AG08396 (cell line): ENCODE measurements around the gene CBX7.

ENCODE experiments used
- DNase-seq: peaks from one replicate; pipeline ENCODE4 v3.0.0; 2012; ENCODE audit warnings: low spot score, mixed read lengths

Gene CBX7

GRCh38 chr22:39123751-39124581 lies 28.5 kb downstream of the CBX7 start:
- no peak for DNase-seq

DNA sequence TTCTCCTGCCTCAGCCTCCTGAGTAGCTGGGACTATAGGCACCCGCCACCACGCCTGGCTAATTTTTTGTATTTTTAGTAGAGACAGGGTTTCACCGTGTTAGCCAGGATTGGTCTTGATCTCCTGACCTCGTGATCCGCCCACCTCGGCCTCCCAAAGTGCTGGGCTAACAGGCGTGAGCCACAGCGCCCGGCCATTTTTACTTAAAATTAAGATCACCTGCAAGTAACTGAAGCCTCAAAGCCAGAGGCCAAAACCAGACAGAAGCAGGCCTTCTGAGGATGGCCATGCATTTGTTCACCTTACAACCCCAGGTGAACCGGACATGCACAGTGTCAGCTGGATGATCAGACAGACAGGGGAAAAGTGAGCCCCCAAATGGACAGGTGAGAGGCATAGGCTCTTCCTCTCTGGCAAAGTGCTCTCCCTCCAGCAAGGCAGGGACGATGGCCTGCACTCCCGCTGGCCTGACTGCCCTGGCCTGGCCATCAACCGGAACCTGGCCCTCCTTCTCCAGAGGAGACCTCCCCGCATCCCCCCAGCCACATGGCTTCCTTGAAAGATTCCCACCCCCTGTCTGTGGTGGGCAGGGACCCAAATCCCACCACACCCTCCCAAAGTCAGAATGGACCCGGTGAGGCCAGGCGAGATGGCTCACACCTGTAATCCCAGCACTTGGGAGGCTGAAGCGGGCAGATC lies 29.6 kb downstream of the CBX7 start:
- no peak for DNase-seq

GRCh38 chr22:39120983-39121382 lies 31.5 kb downstream of the CBX7 start:
- DNase-seq = no peak

GRCh38 chr22:39117585-39118191 lies 34.8 kb downstream of the CBX7 start:
- peak; percentile 53 for DNase-seq

- no peak for DNase-seq
Observed at GRCh38 chr22:39115977-39116621, 36.4 kb downstream of the CBX7 start.

GRCh38 chr22:39115570-39115969 lies 36.9 kb downstream of the CBX7 start:
- DNase-seq = no peak

DNA sequence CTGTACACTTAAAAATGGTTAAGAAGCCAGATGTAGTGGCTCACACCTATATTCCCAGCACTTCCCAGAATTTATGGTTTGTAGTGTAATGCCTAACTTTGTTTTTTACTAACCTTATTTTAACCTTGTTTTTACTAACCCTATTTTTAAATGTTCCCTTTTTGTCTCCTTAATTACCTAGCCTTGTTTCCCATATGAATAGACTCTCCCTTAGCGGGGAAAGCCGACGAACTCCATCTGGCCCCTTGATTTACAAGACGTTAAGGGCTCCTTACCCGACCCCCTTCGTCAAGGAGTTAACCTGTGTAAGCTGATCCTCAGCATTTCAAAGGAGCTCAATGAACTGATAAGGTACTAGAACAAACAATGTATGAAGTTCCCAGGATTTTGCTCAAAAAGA lies 38.4 kb downstream of the CBX7 start:
- DNase-seq = no peak

GRCh38 chr22:39110631-39111561 lies 41.6 kb downstream of the CBX7 start:
- no peak for DNase-seq

- DNase-seq = no peak
Observed at GRCh38 chr22:39109361-39109760, 43.1 kb downstream of the CBX7 start.

GRCh38 chr22:39108487-39108886 lies 44.0 kb downstream of the CBX7 start:
- DNase-seq = no peak

DNA sequence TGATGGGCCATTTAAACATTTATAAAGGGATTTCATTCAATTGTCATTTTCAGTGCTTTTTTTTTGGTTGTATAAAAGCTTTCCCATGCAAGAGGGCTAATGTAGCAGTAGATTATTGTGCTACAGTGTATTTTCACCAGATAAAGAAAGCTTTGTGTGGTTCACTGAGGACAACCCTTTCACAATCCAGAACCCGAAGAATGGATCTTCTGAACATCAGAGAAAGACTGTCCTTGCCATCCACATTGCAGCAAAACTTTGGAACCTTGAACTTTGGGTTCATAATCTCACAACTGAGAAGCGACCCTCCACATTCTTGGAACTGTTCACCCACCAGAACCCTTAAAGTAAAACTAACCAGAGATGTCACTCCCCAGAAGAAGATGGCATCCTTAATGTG lies 46.2 kb downstream of the CBX7 start:
- DNase-seq = no peak

- no peak for DNase-seq
Observed at GRCh38 chr22:39103431-39103830, 49.0 kb downstream of the CBX7 start.

GRCh38 chr22:39101226-39101625 lies 51.3 kb downstream of the CBX7 start:
- DNase-seq = no peak

- DNase-seq = no peak
Observed at GRCh38 chr22:39098576-39098975, 53.9 kb downstream of the CBX7 start.

- DNase-seq = no peak
Observed at GRCh38 chr22:39098026-39098425, 54.5 kb downstream of the CBX7 start.

DNA sequence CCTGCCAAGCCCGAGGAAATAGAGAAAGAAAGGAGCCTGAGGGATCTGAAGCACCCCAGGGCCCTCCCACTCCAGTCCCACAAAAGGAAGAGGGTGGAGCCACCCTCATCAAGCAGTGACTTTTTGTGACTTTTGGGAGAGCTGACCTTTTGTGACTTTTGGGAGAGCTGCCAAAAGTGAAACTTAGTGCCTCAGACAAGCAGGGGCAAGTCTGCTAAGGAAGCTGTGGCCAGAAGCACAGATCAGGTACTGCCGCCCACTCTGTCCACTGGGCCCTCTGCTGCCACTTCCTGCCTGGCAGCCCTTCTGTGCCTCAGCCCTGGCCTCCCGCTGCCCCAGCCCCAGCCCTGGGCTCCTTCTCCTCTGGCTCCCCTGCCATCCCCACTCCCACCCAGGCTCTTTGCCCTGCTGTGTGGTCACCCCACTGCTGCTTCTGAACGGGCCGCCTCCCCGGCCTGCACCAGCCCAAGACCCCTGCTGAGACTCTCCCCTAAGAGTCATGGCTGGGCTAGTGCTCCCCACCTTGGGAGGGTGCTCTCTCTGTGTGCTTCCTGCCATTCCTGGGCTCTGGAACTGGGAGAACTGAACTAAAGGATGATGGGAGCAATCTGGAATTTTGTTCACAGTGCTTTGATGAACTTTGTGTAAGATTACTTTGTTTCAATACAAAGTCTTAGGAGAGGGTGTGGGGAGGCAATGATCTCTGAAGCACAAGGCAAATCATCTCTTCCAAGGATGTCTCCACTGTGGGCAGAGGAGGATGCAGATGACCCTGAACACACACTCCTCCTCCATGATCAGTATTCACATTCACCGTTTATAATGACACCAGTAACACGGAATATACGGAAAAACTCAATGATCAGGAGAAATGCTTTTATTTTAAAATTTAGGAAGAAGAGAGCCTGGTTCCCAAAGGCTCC lies 55.1 kb downstream of the CBX7 start, which contains the start of gene APOBEC3H:
Gene APOBEC3H (plus strand): TSS at position 147 of the 923 bp plus-strand sequence. CDS start 3,035 bp downstream, outside the sequence.
- no peak for DNase-seq

GRCh38 chr22:39095971-39096370 lies 56.5 kb downstream of the CBX7 start:
- DNase-seq = no peak

DNA sequence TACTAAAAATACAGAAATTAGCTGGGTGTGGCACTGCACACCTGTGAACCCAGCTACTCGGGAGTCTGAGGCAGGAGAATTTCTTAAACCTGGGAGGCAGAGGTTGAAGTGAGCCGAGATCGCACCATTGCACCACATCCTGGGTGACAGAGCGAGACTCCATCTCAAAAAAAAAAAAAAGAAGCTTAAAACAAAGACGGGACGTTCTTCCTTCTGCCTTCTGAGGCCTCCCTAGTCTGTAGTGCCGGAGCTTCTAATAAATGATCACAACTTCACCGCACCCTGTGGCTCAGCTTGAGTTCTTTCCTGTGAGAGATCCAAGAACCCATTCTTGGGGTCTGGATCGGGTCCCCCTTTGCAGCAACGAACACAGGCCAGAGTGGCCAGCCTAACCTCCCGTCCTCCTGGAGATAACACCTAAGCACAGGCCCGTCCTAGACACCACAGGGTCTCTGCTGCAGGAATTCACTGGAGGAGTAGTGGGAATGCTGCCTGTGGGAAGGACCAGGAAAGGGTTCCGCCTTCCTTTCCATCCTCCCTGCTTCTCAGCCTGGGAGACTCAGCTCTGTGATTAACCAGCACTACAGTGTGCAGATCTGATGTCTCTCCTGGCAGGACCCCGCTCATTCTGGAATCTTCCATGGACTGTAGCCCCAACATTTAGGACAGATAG lies 57.6 kb downstream of the CBX7 start:
- no peak for DNase-seq

DNA sequence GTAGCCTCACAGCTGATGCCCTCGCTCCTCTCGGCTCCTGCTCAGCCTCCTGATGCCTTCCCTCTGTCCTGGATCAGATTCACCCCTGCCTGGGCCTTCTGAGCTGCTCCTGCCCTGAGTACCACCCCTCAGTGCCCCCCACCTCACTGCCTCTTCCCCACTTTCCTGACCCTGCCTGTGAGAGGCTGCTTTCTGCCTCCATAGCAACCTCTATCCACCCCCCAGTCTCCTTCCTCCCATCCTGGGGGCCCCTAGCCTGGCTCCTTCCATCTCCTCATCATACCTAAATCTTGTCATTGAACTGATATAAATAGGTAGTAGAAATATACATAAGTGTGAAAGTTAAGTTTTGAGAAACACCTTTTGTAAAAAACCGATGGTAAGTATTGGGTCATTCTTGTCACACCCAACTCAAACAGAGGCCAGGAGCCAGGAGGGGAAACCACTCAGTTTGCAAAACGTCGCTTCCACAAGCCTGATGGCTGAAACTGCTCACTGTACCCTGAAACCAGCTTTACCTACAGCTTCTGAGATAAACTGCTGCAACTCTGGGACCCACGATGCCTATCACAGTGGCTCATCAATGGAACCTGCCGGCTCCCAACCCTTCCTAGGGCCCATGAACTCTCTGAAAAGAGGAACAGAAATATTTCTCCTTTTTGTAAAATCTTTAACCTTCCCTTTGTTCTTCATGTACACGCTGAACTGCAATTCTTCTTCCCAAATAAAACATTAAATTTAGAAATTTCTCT lies 60.2 kb downstream of the CBX7 start:
- DNase-seq = no peak
